WTC11 (cell line): ENCODE measurements around the gene NKX2-4. TPM values are rescaled to one million over a fixed set of nuclear protein-coding genes. Genes with fewer than 3 reads are reported as not detected.

Experiments used
- ATAC-seq: fragments of 200-7000 bp; cut with Tn5 transposase; 2 replicates; pipeline ENCODE4 v1.10.0; 2021; ENCODE audit warnings: mild to moderate bottlenecking, moderate library complexity
- CTCF ChIA-PET: fragments of 300-600 bp; sonication (Branson Sonifier 250); formaldehyde crosslinking; loops from one replicate; lab custom pipeline; 2021; ENCODE audit warnings: antibody characterized with exemption; lab: Charles Lee
- POLR2A ChIA-PET: fragments of 350-600 bp; sonication (Branson Sonifier 250); formaldehyde crosslinking; loops from one replicate; lab custom pipeline; 2021; ENCODE audit warnings: antibody characterized with exemption; lab: Charles Lee
- DNase-seq: peaks from one replicate; pipeline ENCODE4 v3.0.0; 2021; ENCODE audit warnings: low spot score
- H3K27ac Mint-ChIP-seq: 2 replicates; pipeline ENCODE4 v1.8.0; 2021; ENCODE audit warnings: mixed read lengths
- H3K27me3 Mint-ChIP-seq: 2 replicates; pipeline ENCODE4 v1.8.0; 2021; ENCODE audit warnings: low read depth, mild to moderate bottlenecking, moderate library complexity, mixed read lengths
- H3K36me3 Mint-ChIP-seq: 2 replicates; pipeline ENCODE4 v1.8.0; 2021; ENCODE audit warnings: mixed read lengths
- H3K4me1 Mint-ChIP-seq: 2 replicates; pipeline ENCODE4 v1.8.0; 2022; ENCODE audit warnings: mixed read lengths
- H3K4me3 Mint-ChIP-seq: 2 replicates; pipeline ENCODE4 v1.8.0; 2021; ENCODE audit warnings: mild to moderate bottlenecking, moderate library complexity, mixed read lengths
- H3K9me3 Mint-ChIP-seq: 2 replicates; pipeline ENCODE4 v1.8.0; 2021; ENCODE audit warnings: mixed read lengths
- ELF4 ChIP-seq: sonication (generic); formaldehyde crosslinking; IDR thresholded peaks from 2 replicates; pipeline ENCODE4 v1.8.1; 2022; ENCODE audit warnings: low read depth, mild to moderate bottlenecking, moderate library complexity, missing genetic modification reagents
- ERG ChIP-seq: fragments of 250-450 bp; sonication (Bioruptor Pico); IDR thresholded peaks from 2 replicates; pipeline ENCODE4 v1.8.0; 2021; ENCODE audit warnings: mild to moderate bottlenecking
- FOXK1 ChIP-seq: sonication (generic); formaldehyde crosslinking; IDR thresholded peaks from 2 replicates; pipeline ENCODE4 v1.8.0; 2022; ENCODE audit warnings: mild to moderate bottlenecking, moderate library complexity, missing genetic modification reagents
- GTF2I ChIP-seq: fragments of 250-450 bp; sonication (Bioruptor Pico); conservative IDR thresholded peaks from 2 replicates; pipeline ENCODE4 v1.4.0; 2021; ENCODE audit warnings: mild to moderate bottlenecking
- NR2C2 ChIP-seq: sonication (generic); formaldehyde crosslinking; IDR thresholded peaks from 2 replicates; pipeline ENCODE4 v1.8.0; 2022; ENCODE audit warnings: mild to moderate bottlenecking, missing genetic modification reagents
- ZMAT4 ChIP-seq: fragments of 250-450 bp; sonication (Bioruptor Pico); IDR thresholded peaks from 2 replicates; pipeline ENCODE4 v1.9.0; 2021; ENCODE audit warnings: mild to moderate bottlenecking
- ZNF232 ChIP-seq: sonication (generic); formaldehyde crosslinking; IDR thresholded peaks from 2 replicates; pipeline ENCODE4 v1.8.0; 2022; ENCODE audit warnings: mild to moderate bottlenecking, missing genetic modification reagents
- ZNF281 ChIP-seq: sonication (generic); formaldehyde crosslinking; IDR thresholded peaks from 2 replicates; pipeline ENCODE4 v1.8.0; 2023; ENCODE audit warnings: mild to moderate bottlenecking, missing genetic modification reagents
- ZNF532 ChIP-seq: fragments of 250-450 bp; sonication (Bioruptor Pico); IDR thresholded peaks from 2 replicates; pipeline ENCODE4 v1.9.0; 2021; ENCODE audit warnings: mild to moderate bottlenecking, borderline replicate concordance
- total RNA-seq: library from RNA; stranded (reverse); gene quantifications from 3 replicates; pipeline ENCODE4 v1.2.3, GENCODE V29; 2021
- TF ChIP-seq, protein P1 (sequence below): sonication (generic); formaldehyde crosslinking; IDR thresholded peaks from 2 replicates; pipeline ENCODE4 v1.8.0; 2023; ENCODE audit warnings: missing genetic modification reagents, mild to moderate bottlenecking, borderline replicate concordance
- TF ChIP-seq, protein P2 (sequence below): sonication (generic); formaldehyde crosslinking; IDR thresholded peaks from 2 replicates; pipeline ENCODE4 v1.8.0; 2022; ENCODE audit warnings: missing genetic modification reagents
- TF ChIP-seq, protein P3 (sequence below): sonication (generic); formaldehyde crosslinking; IDR thresholded peaks from 2 replicates; pipeline ENCODE4 v1.8.1; 2023; ENCODE audit warnings: mild to moderate bottlenecking, moderate library complexity, missing genetic modification reagents
- TF ChIP-seq, protein P4 (sequence below): sonication (generic); formaldehyde crosslinking; IDR thresholded peaks from 2 replicates; pipeline ENCODE4 v1.8.1; 2023; ENCODE audit warnings: mild to moderate bottlenecking, missing genetic modification reagents, moderate library complexity

NKX2-4 gene
- total RNA-seq, 1 experiment from 2014 or later, result 0.07 TPM

DNA sequence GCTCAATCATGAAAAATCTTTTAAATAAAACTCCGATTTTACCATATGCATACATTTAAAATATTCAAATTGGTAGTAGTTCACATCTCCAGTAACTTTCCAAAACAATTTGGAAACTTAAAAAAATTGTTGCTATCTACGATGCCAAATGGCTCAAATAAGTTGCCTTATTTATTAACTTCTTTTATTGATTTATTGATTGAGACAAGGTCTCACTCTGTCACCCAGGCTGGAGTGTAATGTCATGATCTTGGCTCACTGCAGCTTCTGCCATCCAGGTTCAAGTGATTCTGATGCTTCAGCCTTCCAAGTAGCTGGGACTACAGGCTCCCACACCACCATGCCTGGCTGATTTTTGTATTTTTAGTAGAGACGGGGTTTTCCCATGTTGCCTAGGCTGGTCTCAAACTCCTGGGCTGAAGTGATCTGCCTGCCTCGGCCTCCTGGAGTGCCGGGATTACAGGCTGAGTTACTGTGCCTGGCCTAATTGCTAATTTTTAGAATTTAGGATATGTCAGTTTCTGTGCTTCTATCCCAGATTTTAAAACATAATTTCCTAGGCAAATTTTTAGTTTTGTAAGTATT lies 12.9 kb downstream of the NKX2-4 start (continued):
- TF ChIP-seq, protein P1, sequence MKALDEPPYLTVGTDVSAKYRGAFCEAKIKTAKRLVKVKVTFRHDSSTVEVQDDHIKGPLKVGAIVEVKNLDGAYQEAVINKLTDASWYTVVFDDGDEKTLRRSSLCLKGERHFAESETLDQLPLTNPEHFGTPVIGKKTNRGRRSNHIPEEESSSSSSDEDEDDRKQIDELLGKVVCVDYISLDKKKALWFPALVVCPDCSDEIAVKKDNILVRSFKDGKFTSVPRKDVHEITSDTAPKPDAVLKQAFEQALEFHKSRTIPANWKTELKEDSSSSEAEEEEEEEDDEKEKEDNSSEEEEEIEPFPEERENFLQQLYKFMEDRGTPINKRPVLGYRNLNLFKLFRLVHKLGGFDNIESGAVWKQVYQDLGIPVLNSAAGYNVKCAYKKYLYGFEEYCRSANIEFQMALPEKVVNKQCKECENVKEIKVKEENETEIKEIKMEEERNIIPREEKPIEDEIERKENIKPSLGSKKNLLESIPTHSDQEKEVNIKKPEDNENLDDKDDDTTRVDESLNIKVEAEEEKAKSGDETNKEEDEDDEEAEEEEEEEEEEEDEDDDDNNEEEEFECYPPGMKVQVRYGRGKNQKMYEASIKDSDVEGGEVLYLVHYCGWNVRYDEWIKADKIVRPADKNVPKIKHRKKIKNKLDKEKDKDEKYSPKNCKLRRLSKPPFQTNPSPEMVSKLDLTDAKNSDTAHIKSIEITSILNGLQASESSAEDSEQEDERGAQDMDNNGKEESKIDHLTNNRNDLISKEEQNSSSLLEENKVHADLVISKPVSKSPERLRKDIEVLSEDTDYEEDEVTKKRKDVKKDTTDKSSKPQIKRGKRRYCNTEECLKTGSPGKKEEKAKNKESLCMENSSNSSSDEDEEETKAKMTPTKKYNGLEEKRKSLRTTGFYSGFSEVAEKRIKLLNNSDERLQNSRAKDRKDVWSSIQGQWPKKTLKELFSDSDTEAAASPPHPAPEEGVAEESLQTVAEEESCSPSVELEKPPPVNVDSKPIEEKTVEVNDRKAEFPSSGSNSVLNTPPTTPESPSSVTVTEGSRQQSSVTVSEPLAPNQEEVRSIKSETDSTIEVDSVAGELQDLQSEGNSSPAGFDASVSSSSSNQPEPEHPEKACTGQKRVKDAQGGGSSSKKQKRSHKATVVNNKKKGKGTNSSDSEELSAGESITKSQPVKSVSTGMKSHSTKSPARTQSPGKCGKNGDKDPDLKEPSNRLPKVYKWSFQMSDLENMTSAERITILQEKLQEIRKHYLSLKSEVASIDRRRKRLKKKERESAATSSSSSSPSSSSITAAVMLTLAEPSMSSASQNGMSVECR (CRISPR knock-in tag), result no peak
- TF ChIP-seq, protein P2, sequence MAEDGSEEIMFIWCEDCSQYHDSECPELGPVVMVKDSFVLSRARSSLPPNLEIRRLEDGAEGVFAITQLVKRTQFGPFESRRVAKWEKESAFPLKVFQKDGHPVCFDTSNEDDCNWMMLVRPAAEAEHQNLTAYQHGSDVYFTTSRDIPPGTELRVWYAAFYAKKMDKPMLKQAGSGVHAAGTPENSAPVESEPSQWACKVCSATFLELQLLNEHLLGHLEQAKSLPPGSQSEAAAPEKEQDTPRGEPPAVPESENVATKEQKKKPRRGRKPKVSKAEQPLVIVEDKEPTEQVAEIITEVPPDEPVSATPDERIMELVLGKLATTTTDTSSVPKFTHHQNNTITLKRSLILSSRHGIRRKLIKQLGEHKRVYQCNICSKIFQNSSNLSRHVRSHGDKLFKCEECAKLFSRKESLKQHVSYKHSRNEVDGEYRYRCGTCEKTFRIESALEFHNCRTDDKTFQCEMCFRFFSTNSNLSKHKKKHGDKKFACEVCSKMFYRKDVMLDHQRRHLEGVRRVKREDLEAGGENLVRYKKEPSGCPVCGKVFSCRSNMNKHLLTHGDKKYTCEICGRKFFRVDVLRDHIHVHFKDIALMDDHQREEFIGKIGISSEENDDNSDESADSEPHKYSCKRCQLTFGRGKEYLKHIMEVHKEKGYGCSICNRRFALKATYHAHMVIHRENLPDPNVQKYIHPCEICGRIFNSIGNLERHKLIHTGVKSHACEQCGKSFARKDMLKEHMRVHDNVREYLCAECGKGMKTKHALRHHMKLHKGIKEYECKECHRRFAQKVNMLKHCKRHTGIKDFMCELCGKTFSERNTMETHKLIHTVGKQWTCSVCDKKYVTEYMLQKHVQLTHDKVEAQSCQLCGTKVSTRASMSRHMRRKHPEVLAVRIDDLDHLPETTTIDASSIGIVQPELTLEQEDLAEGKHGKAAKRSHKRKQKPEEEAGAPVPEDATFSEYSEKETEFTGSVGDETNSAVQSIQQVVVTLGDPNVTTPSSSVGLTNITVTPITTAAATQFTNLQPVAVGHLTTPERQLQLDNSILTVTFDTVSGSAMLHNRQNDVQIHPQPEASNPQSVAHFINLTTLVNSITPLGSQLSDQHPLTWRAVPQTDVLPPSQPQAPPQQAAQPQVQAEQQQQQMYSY, result no peak
- TF ChIP-seq ZNF532 (CRISPR knock-in tag), result no peak
- TF ChIP-seq, protein P3, sequence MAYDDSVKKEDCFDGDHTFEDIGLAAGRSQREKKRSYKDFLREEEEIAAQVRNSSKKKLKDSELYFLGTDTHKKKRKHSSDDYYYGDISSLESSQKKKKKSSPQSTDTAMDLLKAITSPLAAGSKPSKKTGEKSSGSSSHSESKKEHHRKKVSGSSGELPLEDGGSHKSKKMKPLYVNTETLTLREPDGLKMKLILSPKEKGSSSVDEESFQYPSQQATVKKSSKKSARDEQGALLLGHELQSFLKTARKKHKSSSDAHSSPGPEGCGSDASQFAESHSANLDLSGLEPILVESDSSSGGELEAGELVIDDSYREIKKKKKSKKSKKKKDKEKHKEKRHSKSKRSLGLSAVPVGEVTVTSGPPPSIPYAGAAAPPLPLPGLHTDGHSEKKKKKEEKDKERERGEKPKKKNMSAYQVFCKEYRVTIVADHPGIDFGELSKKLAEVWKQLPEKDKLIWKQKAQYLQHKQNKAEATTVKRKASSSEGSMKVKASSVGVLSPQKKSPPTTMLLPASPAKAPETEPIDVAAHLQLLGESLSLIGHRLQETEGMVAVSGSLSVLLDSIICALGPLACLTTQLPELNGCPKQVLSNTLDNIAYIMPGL (CRISPR knock-in tag), result no peak
- TF ChIP-seq, all 79 proteins: peak for 0

DNA sequence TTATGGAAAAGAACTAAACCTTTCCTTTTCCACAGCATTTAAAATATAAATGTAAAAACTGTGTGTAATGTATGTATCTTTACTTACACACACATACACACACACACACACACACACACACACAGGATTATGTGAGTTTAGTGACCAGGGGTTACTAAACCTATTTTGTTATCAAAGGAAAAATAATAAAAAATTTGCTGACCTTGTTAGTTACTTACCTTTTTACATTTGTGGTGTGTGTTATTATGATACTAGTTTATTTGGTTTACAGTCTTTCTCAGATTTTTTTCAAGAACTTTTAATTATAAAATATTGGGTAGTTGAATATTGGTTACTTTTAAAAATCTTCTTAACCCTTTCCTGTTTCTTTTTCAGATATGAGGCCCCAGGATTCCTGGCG lies 15.7 kb downstream of the NKX2-4 start:
- POLR2A ChIA-PET, result no interaction called here
- Mint-ChIP-seq H3K4me1 (peaks cover 12% of the 10 kb centered on the region), H3K36me3 (peaks cover 21% of the 10 kb centered on the region; the same call in 1 of the 2 replicates)
- TF ChIP-seq NR2C2 (CRISPR knock-in tag) (no peak), ZMAT4 (CRISPR knock-in tag) (no peak), ERG (CRISPR knock-in tag) (no peak), ZNF281 (CRISPR knock-in tag) (no peak), GTF2I (CRISPR knock-in tag) (no peak), ELF4 (CRISPR knock-in tag) (no peak), FOXK1 (CRISPR knock-in tag) (no peak), ZNF232 (CRISPR knock-in tag) (no peak)
- TF ChIP-seq, protein P4, sequence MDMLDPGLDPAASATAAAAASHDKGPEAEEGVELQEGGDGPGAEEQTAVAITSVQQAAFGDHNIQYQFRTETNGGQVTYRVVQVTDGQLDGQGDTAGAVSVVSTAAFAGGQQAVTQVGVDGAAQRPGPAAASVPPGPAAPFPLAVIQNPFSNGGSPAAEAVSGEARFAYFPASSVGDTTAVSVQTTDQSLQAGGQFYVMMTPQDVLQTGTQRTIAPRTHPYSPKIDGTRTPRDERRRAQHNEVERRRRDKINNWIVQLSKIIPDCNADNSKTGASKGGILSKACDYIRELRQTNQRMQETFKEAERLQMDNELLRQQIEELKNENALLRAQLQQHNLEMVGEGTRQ (CRISPR knock-in tag), result no peak

More for the DNA sequence above, 15.7 kb downstream of the NKX2-4 start:
- no peaks in the 10 kb centered on the region for H3K9me3 Mint-ChIP-seq
- ATAC-seq (no peak), DNase-seq (no peak)
- CTCF ChIA-PET, result no interaction called here
- no peaks in the 10 kb centered on the region for H3K27me3 Mint-ChIP-seq
- H3K4me3 Mint-ChIP-seq, result no peak overlapping the region
- H3K27ac Mint-ChIP-seq, result no peak overlapping the region
